Esophagus squamous epithelium (tissue), 5 donors: Measurements from ENCODE around the gene IL31. TPM values are rescaled to one million over a fixed set of nuclear protein-coding genes. Genes with fewer than 3 reads are reported as not detected.

Source experiments
- DNase-seq: peaks from one replicate; lab custom pipeline; 2025; lab: John Stamatoyannopoulos, UW
- H3K27ac ChIP-seq, 4 donors: fragments of 200-600 bp; sonication (generic); one replicate each; pipeline ENCODE4 v1.5.1; 2016 to 2019; ENCODE audit warnings: mild to moderate bottlenecking in 1 of 4
- H3K27me3 ChIP-seq, 4 donors: fragments of 200-600 bp; sonication (generic); 1 replicate in 3 of 4; 2 replicates in 1 of 4; pipeline versions ENCODE4 v1.5.1 to v1.6.0; 2017 to 2021; ENCODE audit warnings: antibody characterized with exemption in 1 of 4
- H3K36me3 ChIP-seq, 3 donors: fragments of 200-600 bp; sonication (generic); one replicate each; pipeline ENCODE4 v1.5.1; 2016 to 2019
- H3K4me1 ChIP-seq, 3 donors: fragments of 200-600 bp; sonication (generic); one replicate each; pipeline ENCODE4 v1.5.1; 2017 to 2019
- H3K4me3 ChIP-seq, 4 donors: fragments of 200-600 bp; sonication (generic); 1 replicate in 3 of 4; 2 replicates in 1 of 4; pipeline ENCODE4 v1.5.1; 2016 to 2019; ENCODE audit warnings: mild to moderate bottlenecking in 2 of 4, moderate library complexity in 1 of 4
- H3K9me3 ChIP-seq, 3 donors: fragments of 200-600 bp; sonication (generic); one replicate each; pipeline ENCODE4 v1.5.1; 2016 to 2019
- POLR2A ChIP-seq, 4 donors: fragments of 450-650 bp; IDR thresholded peaks; one replicate each; pipeline ENCODE4 v1.6.1; 2017; ENCODE audit warnings: antibody characterized with exemption in 4 of 4, mild to moderate bottlenecking in 4 of 4, moderate library complexity in 3 of 4
- WGBS, 2 donors: methylation state at CpG; one replicate each; pipeline ENCODE4 v1.1.5; 2018; 5-methylcytosine and 5-hydroxymethylcytosine counted together
- intact Hi-C: fragments of 100-400 bp; cut with DNase I; formaldehyde crosslinking; loops from one replicate; pipeline ENCODE4 v1.15.0; 2022
- total RNA-seq, 4 donors: library from RNA; depleted of rRNA; stranded (reverse); fragments of >200 nt; gene quantifications; one replicate each; pipeline ENCODE4 v1.1.0, GENCODE V29; 2016
- TF ChIP-seq, protein P1 (sequence below), 6 experiments: fragments of 450-650 bp in 4 of 6; fragments of 200-600 bp in 2 of 6; sonication (generic) in 2 of 6; IDR thresholded peaks; one replicate each; pipeline ENCODE4 v1.5.1; 2016 to 2019; ENCODE audit warnings: antibody characterized with exemption in 6 of 6, mild to moderate bottlenecking in 4 of 6, moderate library complexity in 4 of 6
- donor health status: DM: yes; HTN: yes; CAD: no.

IL31 gene
- total RNA-seq, 4 donors from 2014 or later = not detected

DNA sequence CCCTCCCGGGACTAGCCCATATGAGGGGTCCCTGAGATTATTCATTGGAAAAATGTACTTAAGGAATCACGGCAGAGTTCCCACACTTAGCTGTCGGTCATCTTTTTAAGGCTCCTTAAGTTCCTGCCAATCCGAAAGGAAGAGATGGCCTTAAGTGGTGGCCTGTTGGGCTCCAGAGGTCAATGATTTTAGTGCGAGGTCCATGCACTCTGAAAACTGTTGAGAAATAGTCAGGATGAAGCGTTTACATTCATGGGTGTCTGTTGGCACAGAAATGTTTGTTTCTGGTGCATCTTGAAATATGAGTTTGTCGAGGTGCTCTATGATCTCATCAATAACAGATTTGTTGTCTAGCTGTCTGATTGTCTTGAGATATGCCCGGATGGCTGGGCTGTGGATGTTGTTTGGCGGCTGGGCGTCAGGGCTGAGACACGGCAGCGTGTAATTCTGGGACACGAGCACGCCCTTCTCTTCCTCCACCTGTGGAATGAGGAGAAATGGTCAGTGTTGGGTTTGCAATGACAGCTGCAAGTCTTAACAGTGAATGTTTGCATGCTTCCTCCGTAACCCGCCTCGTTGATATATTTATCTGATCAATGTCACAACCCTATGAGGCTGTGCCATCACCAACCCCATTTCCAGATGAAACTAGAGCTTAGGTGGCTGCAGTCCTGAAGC lies 1.6 kb downstream of the IL31 start:
- no peak overlapping the region for H3K27ac ChIP-seq
- TF ChIP-seq, protein P1, sequence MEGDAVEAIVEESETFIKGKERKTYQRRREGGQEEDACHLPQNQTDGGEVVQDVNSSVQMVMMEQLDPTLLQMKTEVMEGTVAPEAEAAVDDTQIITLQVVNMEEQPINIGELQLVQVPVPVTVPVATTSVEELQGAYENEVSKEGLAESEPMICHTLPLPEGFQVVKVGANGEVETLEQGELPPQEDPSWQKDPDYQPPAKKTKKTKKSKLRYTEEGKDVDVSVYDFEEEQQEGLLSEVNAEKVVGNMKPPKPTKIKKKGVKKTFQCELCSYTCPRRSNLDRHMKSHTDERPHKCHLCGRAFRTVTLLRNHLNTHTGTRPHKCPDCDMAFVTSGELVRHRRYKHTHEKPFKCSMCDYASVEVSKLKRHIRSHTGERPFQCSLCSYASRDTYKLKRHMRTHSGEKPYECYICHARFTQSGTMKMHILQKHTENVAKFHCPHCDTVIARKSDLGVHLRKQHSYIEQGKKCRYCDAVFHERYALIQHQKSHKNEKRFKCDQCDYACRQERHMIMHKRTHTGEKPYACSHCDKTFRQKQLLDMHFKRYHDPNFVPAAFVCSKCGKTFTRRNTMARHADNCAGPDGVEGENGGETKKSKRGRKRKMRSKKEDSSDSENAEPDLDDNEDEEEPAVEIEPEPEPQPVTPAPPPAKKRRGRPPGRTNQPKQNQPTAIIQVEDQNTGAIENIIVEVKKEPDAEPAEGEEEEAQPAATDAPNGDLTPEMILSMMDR (IDR thresholded peaks at IDR 0.05) = no peak
- TF ChIP-seq POLR2A (IDR thresholded peaks at IDR 0.05) = no peak
- WGBS, 2 donors = 71 to 74% methylated on average over 14 to 17 of the region's 17 CpGs
- H3K36me3 ChIP-seq = no peaks in the 10 kb centered on the region
- H3K9me3 ChIP-seq = no peaks in the 10 kb centered on the region
- intact Hi-C loops = no loop called here
- peaks cover 0 to 9% (median 0%) of the 10 kb centered on the region in 4 donors for H3K27me3 ChIP-seq
- H3K4me3 ChIP-seq = no peak overlapping the region
- H3K4me1 ChIP-seq = no peaks in the 10 kb centered on the region
- no peak for DNase-seq

DNA sequence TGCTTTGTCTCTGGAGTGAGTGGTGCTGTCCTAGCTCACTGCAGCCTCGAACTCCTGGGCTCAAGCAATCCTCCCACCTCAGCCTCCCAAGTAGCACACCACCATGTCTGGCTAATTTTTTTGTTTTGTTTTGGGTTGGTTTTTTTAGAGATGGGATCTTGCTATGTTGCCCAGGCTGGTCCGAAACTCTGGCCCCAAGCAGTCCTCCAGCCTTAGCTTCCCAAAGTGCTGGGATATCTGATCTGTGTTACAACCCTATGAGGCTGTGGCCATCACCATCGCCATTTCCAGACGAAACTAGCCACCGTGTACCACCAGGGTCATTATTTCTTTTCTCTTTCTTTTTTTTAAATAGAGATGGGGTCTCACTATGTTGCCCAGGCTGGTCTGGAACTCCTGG lies 2.6 kb downstream of the IL31 start:
- TF ChIP-seq POLR2A (IDR thresholded peaks at IDR 0.05) = no peak
- TF ChIP-seq, protein P1 (IDR thresholded peaks at IDR 0.05) = no peak
- DNase-seq = no peak
- Histone ChIP-seq H3K4me1 (no peaks in the 10 kb centered on the region), H3K27me3 (peaks cover 0 to 9% (median 0%) of the 10 kb centered on the region in 4 donors), H3K36me3 (no peaks in the 10 kb centered on the region), H3K27ac (no peak overlapping the region), H3K4me3 (no peak overlapping the region), H3K9me3 (no peaks in the 10 kb centered on the region)
- 82 to 87% methylated on average over 5 of the region's 5 CpGs for WGBS, 2 donors
- intact Hi-C loops = no loop called here

DNA sequence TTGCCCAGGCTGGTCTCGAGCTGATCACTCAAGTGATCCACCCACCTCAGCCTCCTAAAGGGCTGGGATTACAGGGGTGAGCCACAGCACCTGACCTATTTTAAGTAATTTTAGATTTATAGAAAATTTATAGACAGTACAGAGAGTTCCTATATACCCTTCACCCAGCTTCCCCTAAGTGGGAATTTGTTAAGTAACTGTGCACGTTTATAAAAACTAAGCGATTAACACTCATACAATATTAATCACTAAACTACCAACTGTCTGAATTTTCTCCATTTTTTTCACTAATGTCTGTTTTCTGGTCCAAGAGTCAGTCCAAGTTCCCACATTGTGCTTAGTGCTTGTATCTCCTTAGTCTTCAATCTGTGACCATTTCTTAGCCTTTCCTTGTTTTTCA lies 5.5 kb downstream of the IL31 start:
- H3K4me3 ChIP-seq = no peak overlapping the region
- H3K4me1 ChIP-seq = no peaks in the 10 kb centered on the region
- intact Hi-C loops = no loop called here
- peaks cover 0 to 17% (median 0%) of the 10 kb centered on the region in 4 donors for H3K27me3 ChIP-seq
- no peak overlapping the region for H3K27ac ChIP-seq
- H3K9me3 ChIP-seq = no peaks in the 10 kb centered on the region
- no peaks in the 10 kb centered on the region for H3K36me3 ChIP-seq
- 84 to 89% methylated on average over 3 of the region's 3 CpGs for WGBS, 2 donors
- DNase-seq = no peak
- TF ChIP-seq POLR2A (IDR thresholded peaks at IDR 0.05) = no peak

DNA sequence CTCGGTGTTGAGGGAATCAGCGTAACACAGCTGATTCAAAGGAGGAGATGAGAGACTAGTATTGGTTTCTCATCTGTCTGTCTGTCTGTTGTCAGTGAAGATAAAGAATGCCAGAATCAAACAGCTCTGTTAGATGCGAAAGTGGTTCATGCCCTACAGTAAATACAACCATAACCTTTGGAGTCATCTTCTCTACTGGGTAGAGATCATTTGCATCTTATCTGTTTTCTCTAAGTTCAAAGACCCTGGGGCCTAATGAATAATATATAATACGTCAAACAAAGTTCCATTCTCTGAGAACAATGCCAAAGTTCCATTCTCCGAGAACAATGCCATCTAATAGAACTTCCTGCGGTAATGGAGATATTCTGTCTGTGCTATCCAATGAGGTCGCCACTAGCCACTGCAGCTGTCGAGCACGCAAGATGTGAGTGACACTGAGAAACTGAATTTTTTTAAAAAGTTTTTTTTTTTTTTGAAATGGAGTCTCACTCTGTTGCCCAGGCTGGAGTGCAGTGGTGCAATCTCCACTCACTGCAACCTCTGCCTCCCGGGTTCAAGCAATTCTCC lies 6.6 kb downstream of the IL31 start:
- TF ChIP-seq, protein P1 (IDR thresholded peaks at IDR 0.05) = no peak
- no peak for TF ChIP-seq POLR2A (IDR thresholded peaks at IDR 0.05)
- H3K9me3 ChIP-seq = no peaks in the 10 kb centered on the region
- no peak for DNase-seq
- H3K4me1 ChIP-seq = no peaks in the 10 kb centered on the region
- intact Hi-C loops = no loop called here
- no peak overlapping the region for H3K4me3 ChIP-seq
- WGBS, 2 donors = 80 to 86% methylated on average over 9 to 10 of the region's 10 CpGs
- peaks cover 0 to 17% (median 0%) of the 10 kb centered on the region in 4 donors for H3K27me3 ChIP-seq
- no peaks in the 10 kb centered on the region for H3K36me3 ChIP-seq
- H3K27ac ChIP-seq = no peak overlapping the region

DNA sequence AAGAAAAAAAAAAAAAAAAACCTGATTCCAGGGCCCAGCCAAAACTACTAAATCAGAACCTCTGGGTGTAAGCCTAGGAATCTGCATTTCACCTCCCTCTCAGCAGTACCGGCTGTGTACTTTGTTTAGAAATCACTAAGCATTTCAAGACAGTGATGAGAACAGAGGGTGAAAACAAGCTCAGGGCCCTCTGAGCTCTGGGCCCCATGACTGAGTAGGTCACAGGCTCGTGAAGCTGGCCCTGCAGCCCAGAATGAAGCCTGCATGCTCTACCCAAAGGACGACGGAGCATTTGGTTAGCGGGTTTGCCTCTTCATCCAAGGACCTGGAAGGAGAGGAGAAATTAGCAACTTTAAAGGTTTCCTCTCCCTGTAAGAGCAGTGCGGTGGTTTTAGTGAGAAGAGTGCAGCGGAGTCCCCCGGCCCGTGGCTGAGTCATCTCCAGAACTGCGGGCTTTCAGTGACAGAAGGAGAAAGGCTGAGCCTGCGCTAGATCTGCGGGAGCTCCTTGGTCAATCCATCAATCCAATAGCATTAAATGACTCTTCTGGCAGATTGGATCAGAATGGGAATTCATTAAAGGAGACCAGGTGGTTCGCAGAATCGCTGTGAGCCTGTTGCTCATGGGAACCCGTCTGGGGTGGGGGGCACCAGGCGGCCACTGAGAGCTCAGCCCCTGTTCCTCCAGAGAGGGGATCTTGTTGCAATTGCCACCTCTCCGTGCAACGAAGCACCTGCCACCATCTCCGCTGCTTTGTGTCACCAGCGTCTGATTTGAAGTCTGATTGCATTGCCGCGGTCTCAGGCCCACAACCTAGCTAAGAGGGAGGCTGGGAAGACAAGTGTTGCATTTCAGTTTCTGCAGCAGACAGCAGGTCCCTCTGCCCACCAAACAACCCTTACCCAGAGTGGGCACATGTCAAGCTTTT lies 7.3 kb downstream of the IL31 start:
- no peak for DNase-seq
- H3K27me3 ChIP-seq = peaks cover 0 to 16% (median 0%) of the 10 kb centered on the region in 4 donors
- H3K4me3 ChIP-seq = no peak overlapping the region
- TF ChIP-seq, protein P1 (IDR thresholded peaks at IDR 0.05) = no peak
- no peak for TF ChIP-seq POLR2A (IDR thresholded peaks at IDR 0.05)
- no peaks in the 10 kb centered on the region for H3K4me1 ChIP-seq
- no peaks in the 10 kb centered on the region for H3K9me3 ChIP-seq
- H3K27ac ChIP-seq = no peak overlapping the region
- WGBS, 2 donors = 73 to 78% methylated on average over 15 to 17 of the region's 22 CpGs
- intact Hi-C loops = no loop called here
- H3K36me3 ChIP-seq = no peaks in the 10 kb centered on the region
